GM12865 (cell line): ENCODE results near the gene FLYWCH1.

ENCODE experiments used
- DNase-seq: peaks from one replicate; pipeline ENCODE4 v3.0.0; 2010; ENCODE audit warnings: low read depth
- H3K4me3 ChIP-seq: 2 replicates; pipeline ENCODE4 v1.5.1; 2011; ENCODE audit warnings: mild to moderate bottlenecking, low read depth, low read length, control low read depth
- TF ChIP-seq, protein P1 (sequence below): IDR thresholded peaks from 2 replicates; pipeline ENCODE4 v1.5.1; 2011; ENCODE audit warnings: low read length, control low read depth, low read depth, inconsistent platforms; ENCODE audit not compliant: insufficient read depth; ENCODE audit errors: missing control alignments

FLYWCH1 gene

DNA sequence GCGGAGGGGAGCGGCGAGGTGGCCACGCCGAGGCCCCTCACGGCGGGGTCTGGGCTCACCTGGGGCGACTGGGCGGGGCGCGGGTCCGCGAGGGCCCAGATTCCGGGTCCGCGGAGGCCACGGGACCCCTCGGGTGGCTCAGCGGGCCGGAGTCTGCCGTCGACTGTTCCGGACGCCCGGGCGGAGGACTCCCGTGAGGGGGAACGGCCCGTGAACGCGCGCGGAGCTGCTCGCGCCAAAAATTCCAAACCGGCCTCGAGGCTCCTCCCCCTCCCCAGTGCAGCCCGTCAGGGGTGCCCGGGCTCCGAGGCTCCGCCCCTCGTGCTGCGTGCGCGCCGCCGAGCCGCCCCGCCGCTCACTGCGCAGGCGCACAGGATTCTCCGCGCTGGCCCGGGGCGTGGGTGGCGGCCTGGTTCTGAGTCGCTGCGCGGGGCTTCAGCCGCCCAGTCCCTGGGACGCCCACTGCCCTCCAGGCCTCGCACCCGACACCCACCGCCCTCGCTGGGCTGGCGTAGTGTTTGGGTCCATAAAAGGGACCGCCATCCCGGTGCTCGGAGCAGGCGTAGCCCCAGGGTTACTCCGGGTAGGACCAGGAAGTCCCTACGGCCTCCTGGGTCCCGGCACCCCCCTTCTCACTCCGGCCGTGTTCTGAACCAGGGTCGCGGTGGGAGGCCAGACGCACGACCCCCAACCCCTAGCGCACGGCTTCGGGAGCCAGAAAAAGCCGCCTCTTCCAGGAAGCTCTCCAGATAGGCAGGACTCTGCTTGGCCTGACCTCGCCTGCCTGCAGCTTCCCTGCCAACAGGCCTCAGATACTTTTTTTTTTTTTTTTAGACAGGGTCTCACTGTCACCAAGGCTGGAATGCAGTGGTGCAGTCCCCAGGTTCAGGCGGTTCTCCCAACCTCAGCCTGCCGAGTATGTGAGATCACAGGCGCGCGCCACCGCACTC, 68.8 kb downstream of the FLYWCH1 start, which contains the start of gene PKMYT1:
PKMYT1 (minus strand) TSS at position 220 of the 950 bp plus-strand sequence. CDS start 789 bp downstream, outside the sequence.
- TF ChIP-seq, protein P1, sequence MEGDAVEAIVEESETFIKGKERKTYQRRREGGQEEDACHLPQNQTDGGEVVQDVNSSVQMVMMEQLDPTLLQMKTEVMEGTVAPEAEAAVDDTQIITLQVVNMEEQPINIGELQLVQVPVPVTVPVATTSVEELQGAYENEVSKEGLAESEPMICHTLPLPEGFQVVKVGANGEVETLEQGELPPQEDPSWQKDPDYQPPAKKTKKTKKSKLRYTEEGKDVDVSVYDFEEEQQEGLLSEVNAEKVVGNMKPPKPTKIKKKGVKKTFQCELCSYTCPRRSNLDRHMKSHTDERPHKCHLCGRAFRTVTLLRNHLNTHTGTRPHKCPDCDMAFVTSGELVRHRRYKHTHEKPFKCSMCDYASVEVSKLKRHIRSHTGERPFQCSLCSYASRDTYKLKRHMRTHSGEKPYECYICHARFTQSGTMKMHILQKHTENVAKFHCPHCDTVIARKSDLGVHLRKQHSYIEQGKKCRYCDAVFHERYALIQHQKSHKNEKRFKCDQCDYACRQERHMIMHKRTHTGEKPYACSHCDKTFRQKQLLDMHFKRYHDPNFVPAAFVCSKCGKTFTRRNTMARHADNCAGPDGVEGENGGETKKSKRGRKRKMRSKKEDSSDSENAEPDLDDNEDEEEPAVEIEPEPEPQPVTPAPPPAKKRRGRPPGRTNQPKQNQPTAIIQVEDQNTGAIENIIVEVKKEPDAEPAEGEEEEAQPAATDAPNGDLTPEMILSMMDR = no peak
- peak; percentile 94 for DNase-seq
- H3K4me3 ChIP-seq = peak within 1 kb of the TSS; percentile 97

GRCh38 chr16:2981177-2981898, 69.6 kb downstream of the FLYWCH1 start:
- TF ChIP-seq, protein P1 = no peak
- peak overlapping the region; percentile 97 for H3K4me3 ChIP-seq
- no peak for DNase-seq

DNA sequence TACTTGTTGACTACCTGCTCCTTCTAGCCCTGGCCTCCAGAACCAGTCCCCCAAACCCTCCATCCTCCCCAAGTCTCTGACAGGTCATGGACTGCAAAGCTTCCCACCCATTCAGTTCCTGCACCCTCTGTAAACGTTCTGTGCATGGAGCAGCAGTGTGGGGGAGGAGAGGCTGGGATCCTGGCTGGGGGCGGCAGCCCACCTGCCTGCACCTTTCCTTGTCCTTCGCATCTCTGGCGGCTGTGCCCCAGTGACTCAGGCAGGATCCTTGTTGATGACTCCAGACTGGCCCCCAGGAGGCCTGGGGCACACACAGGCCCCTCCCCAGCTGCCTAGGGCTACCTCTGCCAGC, 70.1 kb downstream of the FLYWCH1 start:
- no peak for DNase-seq
- H3K4me3 ChIP-seq = no peak overlapping the region
- TF ChIP-seq, protein P1 = no peak

DNA sequence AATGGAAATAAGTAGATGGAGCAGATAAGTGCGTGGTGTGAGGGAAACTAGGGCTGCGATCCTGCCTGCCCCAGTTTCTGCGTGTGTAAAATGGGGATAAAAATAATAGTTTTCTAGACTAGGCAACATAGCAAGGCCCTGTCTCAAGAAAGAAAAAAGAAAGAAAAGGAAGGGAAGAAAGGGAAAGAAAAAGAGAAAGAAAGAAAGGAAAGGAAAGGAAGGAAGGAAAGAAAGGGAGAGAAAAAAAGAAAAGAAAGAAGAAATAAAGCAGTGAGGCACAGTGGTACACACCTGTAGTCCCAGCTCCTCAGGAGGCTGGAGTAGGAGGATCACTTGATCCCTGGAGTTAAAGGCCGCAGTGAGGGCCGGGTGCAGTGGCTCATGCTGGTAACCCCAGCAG, 70.7 kb downstream of the FLYWCH1 start:
- H3K4me3 ChIP-seq = no peak overlapping the region
- DNase-seq = no peak
- TF ChIP-seq, protein P1 = no peak

DNA sequence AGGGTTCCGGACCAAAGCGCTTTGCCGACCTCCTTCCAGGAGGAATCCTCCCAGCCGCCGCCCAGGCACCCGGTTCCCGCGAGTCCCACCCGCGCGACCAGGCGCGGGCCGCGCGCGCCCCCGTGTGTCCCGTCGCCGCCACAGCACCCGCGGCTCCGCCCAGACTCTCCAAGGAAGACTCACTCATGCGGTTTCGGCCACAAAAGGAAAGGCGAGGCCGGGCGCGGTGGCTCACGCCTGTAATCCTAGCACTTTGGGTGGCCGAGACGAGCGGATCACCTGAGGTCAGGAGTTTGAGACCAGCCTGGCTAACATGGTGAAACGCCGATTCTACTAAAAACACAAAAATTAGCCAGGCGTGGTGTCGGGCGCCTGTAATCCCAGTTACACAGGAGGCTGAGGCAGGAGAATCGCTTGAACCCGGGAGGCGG, 72.0 kb downstream of the FLYWCH1 start:
- peak; percentile 62 for DNase-seq
- TF ChIP-seq, protein P1 = peak; percentile 84
- no peak overlapping the region for H3K4me3 ChIP-seq

- TF ChIP-seq, protein P1 = no peak
- H3K4me3 ChIP-seq = no peak overlapping the region
- no peak for DNase-seq
Measured at GRCh38 chr16:2985462-2985861, 73.7 kb downstream of the FLYWCH1 start.
